K562 (cell line): ENCODE data around the gene CCSER2. TPM values are rescaled to one million over a fixed set of nuclear protein-coding genes. Genes with fewer than 3 reads are reported as not detected.

Source experiments
- ATAC-seq: fragments of 200-7000 bp; cut with Tn5 transposase; 3 replicates; pipeline ENCODE4 v1.9.1; 2020; ENCODE audit warnings: moderate library complexity
- BruUV-seq: library from RNA; stranded (reverse); fragments of 400-500 nt; replicated peaks from 2 replicates; lab custom pipeline; 2021; lab: Mats Ljungman, UMichigan
- CTCF ChIA-PET: fragments of 300-600 bp; formaldehyde crosslinking; extraction: SDS; loops from one replicate; lab custom pipeline; 2021; ENCODE audit warnings: low intra/inter-chr PET ratio; lab: Yijun Ruan, JAX
- POLR2A ChIA-PET: fragments of 300-600, 350-650 bp; sonication (Branson Sonifier 250); formaldehyde crosslinking; extraction: SDS; loops from one replicate; lab custom pipeline; 2021; ENCODE audit warnings: antibody characterized with exemption, inconsistent platforms; lab: Yijun Ruan, JAX
- DNase-seq, 4 experiments: peaks; one replicate each; pipeline versions ENCODE4 v3.0.0 to v3.0.0-alpha.2; 2011 to 2018; ENCODE audit warnings: low spot score in 3 of 4, mixed read lengths in 3 of 4; ENCODE audit errors: extremely low read depth in 1 of 4
- FAIRE-seq: peaks from 2 replicates; lab custom pipeline; 2011; peaks lifted over from hg19 to GRCh38; lab: Jason Lieb, UNC
- H2AFZ ChIP-seq: 2 replicates; pipeline ENCODE4 v1.6.0; 2011; ENCODE audit warnings: low read depth, low read length, control low read depth, inconsistent platforms
- H3K27ac ChIP-seq: fragments of 200-600 bp; 3 replicates; pipeline ENCODE4 v1.8.0; 2011; ENCODE audit warnings: low read depth, mild to moderate bottlenecking, control low read depth, inconsistent platforms, low read length, moderate library complexity, mixed read lengths; ENCODE audit errors: extremely low read depth
- H3K27me3 ChIP-seq, 2 experiments: fragments of 300-600 bp in 1 of 2; 2 replicates in 1 of 2; 3 replicates in 1 of 2; pipeline versions ENCODE4 v1.6.0 to v1.8.0; 2011; ENCODE audit warnings: inconsistent platforms in 2 of 2, low read length in 2 of 2, mild to moderate bottlenecking in 1 of 2, mixed read lengths in 1 of 2, moderate library complexity in 1 of 2; ENCODE audit not compliant: control insufficient read depth in 2 of 2, insufficient read depth in 2 of 2
- H3K36me3 ChIP-seq: fragments of 300-600 bp; 3 replicates; pipeline ENCODE4 v1.8.0; 2011; ENCODE audit warnings: mild to moderate bottlenecking, low read length, inconsistent platforms; ENCODE audit not compliant: control insufficient read depth, insufficient read depth
- H3K4me1 ChIP-seq, 2 experiments: fragments of 200-600 bp in 1 of 2; replicated peaks in 1 of 2; 2 replicates in 1 of 2; 3 replicates in 1 of 2; pipeline versions ENCODE4 v1.5.1 to v1.8.0; 2011; ENCODE audit warnings: inconsistent platforms in 2 of 2, low read length in 2 of 2, mild to moderate bottlenecking in 1 of 2, mixed read lengths in 1 of 2, moderate library complexity in 1 of 2; ENCODE audit not compliant: control insufficient read depth in 2 of 2, insufficient read depth in 2 of 2
- H3K4me2 ChIP-seq: 2 replicates; pipeline ENCODE4 v1.6.1; 2011; ENCODE audit warnings: low read length, control low read depth, inconsistent platforms, mixed read lengths; ENCODE audit not compliant: insufficient read depth
- H3K4me3 ChIP-seq: fragments of 200-600 bp; sonication (generic), shearing (Covaris generic); 2 replicates; pipeline ENCODE4 v1.5.1; 2016; ENCODE audit warnings: control low read depth, inconsistent platforms
- H3K79me2 ChIP-seq: fragments of 200-600 bp; 3 replicates; pipeline ENCODE4 v1.8.0; 2011; ENCODE audit warnings: low read length, inconsistent platforms; ENCODE audit not compliant: control insufficient read depth, insufficient read depth
- H3K9ac ChIP-seq, 2 experiments: 2 replicates each; pipeline versions ENCODE4 v1.6.0 to v1.6.1; 2011; ENCODE audit warnings: low read depth in 2 of 2, low read length in 2 of 2, control low read depth in 1 of 2, inconsistent platforms in 1 of 2, mild to moderate bottlenecking in 1 of 2, mixed read lengths in 1 of 2; ENCODE audit not compliant: insufficient read depth in 1 of 2
- H3K9me1 ChIP-seq: one replicate; pipeline ENCODE4 v1.6.0; 2011; ENCODE audit warnings: inconsistent platforms, mild to moderate bottlenecking, low read length, moderate library complexity; ENCODE audit not compliant: control insufficient read depth, insufficient read depth
- H3K9me3 ChIP-seq: replicated peaks from 2 replicates; pipeline ENCODE4 v1.5.1; 2011; ENCODE audit warnings: low read depth, low read length, inconsistent platforms; ENCODE audit not compliant: control insufficient read depth, insufficient read depth
- H4K20me1 ChIP-seq: replicated peaks from 2 replicates; pipeline ENCODE4 v1.6.1; 2011; ENCODE audit warnings: low read length, inconsistent platforms, mixed read lengths; ENCODE audit not compliant: control insufficient read depth, insufficient read depth
- CREB1 ChIP-seq, 2 experiments: sonication (generic) in 1 of 2; formaldehyde crosslinking in 1 of 2; IDR thresholded peaks; 2 replicates each; pipeline versions ENCODE4 v1.6.1 to v1.8.0; 2012 to 2022; ENCODE audit warnings: inconsistent platforms in 1 of 2, mild to moderate bottlenecking in 1 of 2, missing genetic modification reagents in 1 of 2, moderate library complexity in 1 of 2
- EGR1 ChIP-seq: fragments of 450-650 bp; conservative IDR thresholded peaks from 2 replicates; pipeline ENCODE4 v1.6.1; 2017; ENCODE audit warnings: mild to moderate bottlenecking
- GMEB1 ChIP-seq: fragments of 250-450 bp; sonication (Bioruptor Pico); IDR thresholded peaks from 2 replicates; pipeline ENCODE4 v1.4.0; 2020; ENCODE audit warnings: mild to moderate bottlenecking
- HDAC1 ChIP-seq, 2 experiments: fragments of 450-650 bp; IDR thresholded peaks; 2 replicates each; pipeline ENCODE4 v1.6.1; 2016 to 2017; ENCODE audit warnings: inconsistent platforms in 1 of 2, mild to moderate bottlenecking in 1 of 2, moderate library complexity in 1 of 2
- HDAC8 ChIP-seq: fragments of 450-650 bp; IDR thresholded peaks from 2 replicates; pipeline ENCODE4 v1.6.1; 2016; ENCODE audit warnings: mild to moderate bottlenecking, missing genetic modification characterization, moderate library complexity, missing compliant biosample characterization
- MBD2 ChIP-seq: sonication (generic); IDR thresholded peaks from 2 replicates; pipeline ENCODE4 v1.6.1; 2016; ENCODE audit warnings: low read depth, borderline replicate concordance
- MCM2 ChIP-seq: fragments of 450-650 bp; IDR thresholded peaks from 2 replicates; pipeline ENCODE4 v1.6.1; 2017; ENCODE audit warnings: low read depth, mild to moderate bottlenecking
- POU5F1 ChIP-seq: fragments of 150-350 bp; IDR thresholded peaks from 2 replicates; pipeline ENCODE4 v1.6.1; 2014; ENCODE audit warnings: borderline replicate concordance, low read length, low read depth, mild to moderate bottlenecking; ENCODE audit not compliant: partially characterized antibody
- RFX5 ChIP-seq: IDR thresholded peaks from 2 replicates; pipeline ENCODE4 v1.6.1; 2011; ENCODE audit warnings: low read depth, mild to moderate bottlenecking, improper control_type of control experiment, low read length
- TAF9B ChIP-seq: fragments of 450-650 bp; IDR thresholded peaks from 2 replicates; pipeline ENCODE4 v1.6.1; 2018; ENCODE audit warnings: mild to moderate bottlenecking; ENCODE audit not compliant: partially characterized antibody
- VEZF1 ChIP-seq: fragments of 200-800 bp; sonication (Bioruptor generic); IDR thresholded peaks from 2 replicates; pipeline ENCODE4 v1.6.1; 2017; ENCODE audit warnings: missing genetic modification characterization, missing compliant biosample characterization
- ZKSCAN3 ChIP-seq: fragments of 250-450 bp; sonication (Bioruptor Pico); IDR thresholded peaks from 2 replicates; pipeline ENCODE4 v1.4.0; 2020
- ZNF175 ChIP-seq: fragments of 200-800 bp; sonication (Bioruptor generic); IDR thresholded peaks from 2 replicates; pipeline ENCODE4 v1.6.1; 2016; ENCODE audit warnings: low read depth, mild to moderate bottlenecking, missing genetic modification characterization, missing compliant biosample characterization
- ZNF431 ChIP-seq: sonication (generic); formaldehyde crosslinking; IDR thresholded peaks from 2 replicates; pipeline ENCODE4 v1.8.0; 2022; ENCODE audit warnings: mild to moderate bottlenecking, missing genetic modification reagents
- ZNF444 ChIP-seq: fragments of 250-450 bp; sonication (Bioruptor Pico); IDR thresholded peaks from 2 replicates; pipeline ENCODE4 v1.4.0; 2020; ENCODE audit warnings: mild to moderate bottlenecking, moderate library complexity
- ZNF561 ChIP-seq: fragments of 450-650 bp; formaldehyde crosslinking; conservative IDR thresholded peaks from 2 replicates; pipeline ENCODE4 v1.4.0; 2020; ENCODE audit warnings: mild to moderate bottlenecking, moderate library complexity
- ZNF695 ChIP-seq: fragments of 450-650 bp; formaldehyde crosslinking; IDR thresholded peaks from 2 replicates; pipeline ENCODE4 v1.4.0; 2020; ENCODE audit warnings: mild to moderate bottlenecking, moderate library complexity
- WGBS: fragments of 100-300 bp; shearing (Covaris generic); methylation state at CpG from one replicate; pipeline ENCODE4 v1.1.6; 2016; ENCODE audit warnings: low coverage, mixed read lengths; ENCODE audit not compliant: insufficient coverage; ENCODE audit errors: missing lambda C conversion rate; 5-methylcytosine and 5-hydroxymethylcytosine counted together
- in situ Hi-C: fragments of 300-500 bp; cut with MboI; formaldehyde crosslinking; loops from 4 replicates; pipeline ENCODE4 v1.15.0; 2018; ENCODE audit warnings: inconsistent platforms, mixed read lengths
- intact Hi-C: fragments of 100-400 bp; cut with micrococcal nuclease; formaldehyde crosslinking; loops from 2 replicates; pipeline ENCODE4 v1.14.2; 2022
- polyA plus RNA-seq, 8 experiments: library from polyadenylated mRNA; depleted of rRNA in 4 of 8; stranded (reverse) in 5 of 8; unstranded in 3 of 8; fragments of >200 nt; fragmentation: Nextera tagmentation in 2 of 8; fragmentation: Illumina TruSeq in 1 of 8; extraction: Ambion mirVana in 2 of 8; extraction: Trizol in 1 of 8; gene quantifications; 2 replicates each; pipeline versions ENCODE4 v1.2.1 to v1.2.3, GENCODE V29; 2011 to 2014; ENCODE audit warnings: inconsistent platforms in 1 of 8, missing spikeins in 1 of 8
- total RNA-seq, 7 experiments: library from RNA; depleted of rRNA in 6 of 7; stranded (reverse); fragments of >200 nt in 6 of 7; fragmentation: Illumina TruSeq in 2 of 7; extraction: Trizol in 2 of 7; gene quantifications; 2 replicates each; pipeline versions ENCODE4 v1.2.1 to v1.2.3, GENCODE V29; 2011 to 2021; ENCODE audit warnings: low replicate concordance in 1 of 7

The CCSER2 gene
- total and polyA plus RNA-seq, 9 of the 15 experiments (the other 6 are each of a cell fraction or from before 2014, with no cell fraction given): 2.7 to 15.1 (median 9.7) TPM

GRCh38 chr10:84538036-84538435 lies 209.6 kb downstream of the CCSER2 start:
- no peaks in the 10 kb centered on the region for H3K79me2 ChIP-seq
- ATAC-seq (no peak), DNase-seq (no peak), FAIRE-seq (no peak)
- no peak overlapping the region for H3K27ac ChIP-seq
- no peak overlapping the region for H2AFZ ChIP-seq
- H4K20me1 ChIP-seq: no peaks in the 10 kb centered on the region; the same call in 1 of the 2 replicates
- H3K4me1 ChIP-seq: peaks cover 0 to 10% of the 10 kb centered on the region in 2 experiments; a peak in 3 of 5 replicates
- H3K4me3 ChIP-seq: no peak overlapping the region
- intact Hi-C loops: loop anchor here (5.0 kb wide), 1 partner anchor 411 kb away; no protein-coding TSS in a partner anchor
- POLR2A ChIA-PET: no interaction called here
- CTCF ChIA-PET: interaction anchor here (0.9 to 7.7 kb wide), 6 partner anchors 13 to 333 kb away, joined by 3 to 97 read pairs (median 14); no protein-coding TSS in a partner anchor
- H3K36me3 ChIP-seq: no peaks in the 10 kb centered on the region
- H3K4me2 ChIP-seq: no peak overlapping the region
- no peak overlapping the region for H3K9ac ChIP-seq
- BruUV-seq: no TSS peak
- WGBS: 2% methylated on average over 4 of the region's 4 CpGs
- in situ Hi-C loops: no loop called here
- TF ChIP-seq ZNF444: no peak
- TF ChIP-seq GMEB1 (CRISPR knock-in tag): no peak
- TF ChIP-seq HDAC8 (tag): no peak
- no peak for TF ChIP-seq ZNF695 (CRISPR knock-in tag)
- TF ChIP-seq RFX5: no peak
- no peak for TF ChIP-seq ZNF175 (CRISPR knock-in tag)
- TF ChIP-seq HDAC1 (IDR thresholded peaks at IDR 0.05): no peak
- no peak for TF ChIP-seq MCM2
- no peak for TF ChIP-seq VEZF1 (CRISPR knock-in tag)
- no peak for TF ChIP-seq ZKSCAN3 (CRISPR knock-in tag)
- no peak for TF ChIP-seq MBD2
- no peak for TF ChIP-seq CREB1 (IDR thresholded peaks at IDR 0.05)
- TF ChIP-seq CREB1 (CRISPR knock-in tag; IDR thresholded peaks at IDR 0.05): no peak
- no peak for TF ChIP-seq ZNF561
- TF ChIP-seq EGR1: no peak
- no peak for TF ChIP-seq POU5F1
- no peak for TF ChIP-seq ZNF431
- no peak for TF ChIP-seq TAF9B
- H3K27me3 ChIP-seq: peaks cover 0 to 24% of the 10 kb centered on the region in 2 experiments; a peak in 2 of 5 replicates
- no peaks in the 10 kb centered on the region for H3K9me3 ChIP-seq
- H3K9me1 ChIP-seq: no peaks in the 10 kb centered on the region
